ENCODE results near the gene PRDM9.

Gene PRDM9

GRCh38 chr5:23507278-23507685 is at the start of gene PRDM9:
Gene PRDM9, plus strand, starts transcription at chr5:23507609. Its CDS starts 1,425 bp downstream, at chr5:23509034.
- TF ChIP-seq, protein P1, sequence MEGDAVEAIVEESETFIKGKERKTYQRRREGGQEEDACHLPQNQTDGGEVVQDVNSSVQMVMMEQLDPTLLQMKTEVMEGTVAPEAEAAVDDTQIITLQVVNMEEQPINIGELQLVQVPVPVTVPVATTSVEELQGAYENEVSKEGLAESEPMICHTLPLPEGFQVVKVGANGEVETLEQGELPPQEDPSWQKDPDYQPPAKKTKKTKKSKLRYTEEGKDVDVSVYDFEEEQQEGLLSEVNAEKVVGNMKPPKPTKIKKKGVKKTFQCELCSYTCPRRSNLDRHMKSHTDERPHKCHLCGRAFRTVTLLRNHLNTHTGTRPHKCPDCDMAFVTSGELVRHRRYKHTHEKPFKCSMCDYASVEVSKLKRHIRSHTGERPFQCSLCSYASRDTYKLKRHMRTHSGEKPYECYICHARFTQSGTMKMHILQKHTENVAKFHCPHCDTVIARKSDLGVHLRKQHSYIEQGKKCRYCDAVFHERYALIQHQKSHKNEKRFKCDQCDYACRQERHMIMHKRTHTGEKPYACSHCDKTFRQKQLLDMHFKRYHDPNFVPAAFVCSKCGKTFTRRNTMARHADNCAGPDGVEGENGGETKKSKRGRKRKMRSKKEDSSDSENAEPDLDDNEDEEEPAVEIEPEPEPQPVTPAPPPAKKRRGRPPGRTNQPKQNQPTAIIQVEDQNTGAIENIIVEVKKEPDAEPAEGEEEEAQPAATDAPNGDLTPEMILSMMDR (IDR thresholded peaks at IDR 0.05; ENCODE audit: low read depth, low read length) = no peak
- H3K4me3 ChIP-seq (ENCODE audit: low read depth, low read length) = no peak within 1 kb of the TSS

- no peak overlapping the region for H3K4me3 ChIP-seq (ENCODE audit: low read depth, low read length)
- TF ChIP-seq, protein P1 (IDR thresholded peaks at IDR 0.05; ENCODE audit: low read depth, low read length) = no peak
Measured at GRCh38 chr5:23457780-23458179, 49.6 kb upstream of the PRDM9 start.

- TF ChIP-seq, protein P1 (IDR thresholded peaks at IDR 0.05; ENCODE audit: low read depth, low read length) = no peak
- no peak overlapping the region for H3K4me3 ChIP-seq (ENCODE audit: low read depth, low read length)
Measured at GRCh38 chr5:23459214-23459613, 48.2 kb upstream of the PRDM9 start.

- H3K4me3 ChIP-seq (ENCODE audit: low read depth, low read length) = no peak overlapping the region
- TF ChIP-seq, protein P1 (IDR thresholded peaks at IDR 0.05; ENCODE audit: low read depth, low read length) = no peak
Measured at GRCh38 chr5:23461576-23461975, 45.8 kb upstream of the PRDM9 start.

DNA sequence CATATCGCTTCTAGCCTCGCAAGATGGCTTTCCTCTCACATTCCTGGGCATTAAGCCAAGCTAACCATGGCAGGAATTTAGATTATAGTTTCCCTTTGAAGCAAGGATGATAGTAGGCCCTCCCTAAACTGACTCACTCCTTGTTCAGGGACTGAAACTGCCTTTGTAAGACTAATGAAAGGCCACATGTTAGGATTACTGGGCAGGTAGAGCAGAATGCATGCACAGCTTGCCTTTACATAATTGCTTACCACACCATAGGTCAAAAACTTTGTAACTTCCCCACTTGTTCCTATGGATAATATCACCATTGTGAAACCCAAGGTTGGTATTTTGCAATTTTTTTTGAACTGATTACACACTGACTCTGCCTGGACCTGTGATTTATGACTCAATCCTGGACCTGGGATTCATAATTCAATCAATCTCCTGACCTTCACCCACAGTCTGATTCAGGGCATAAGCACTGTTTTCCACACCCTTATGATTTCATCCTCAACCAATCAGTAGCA is 41.0 kb upstream of the PRDM9 start:
- TF ChIP-seq, protein P1 (IDR thresholded peaks at IDR 0.05; ENCODE audit: low read depth, low read length) = no peak

GRCh38 chr5:23468658-23469057 is 38.8 kb upstream of the PRDM9 start:
- H3K4me3 ChIP-seq (ENCODE audit: low read depth, low read length) = no peak overlapping the region
- TF ChIP-seq, protein P1 (IDR thresholded peaks at IDR 0.05; ENCODE audit: low read depth, low read length) = no peak

More for the DNA sequence above, 41.0 kb upstream of the PRDM9 start:
- H3K4me3 ChIP-seq (ENCODE audit: low read depth, low read length) = no peak overlapping the region

- H3K4me3 ChIP-seq (ENCODE audit: low read depth, low read length) = no peak overlapping the region
- TF ChIP-seq, protein P1 (IDR thresholded peaks at IDR 0.05; ENCODE audit: low read depth, low read length) = no peak
Measured at GRCh38 chr5:23473915-23474314, 33.5 kb upstream of the PRDM9 start.

All from WI38 (cell line).